Fibroblast of pulmonary artery (primary cell): ENCODE measurements around the gene RPL12.

Source experiments
- DNase-seq: peaks from one replicate; pipeline ENCODE4 v3.0.0-alpha.2; 2010; ENCODE audit warnings: low read depth
- H3K4me3 ChIP-seq: replicated peaks from 2 replicates; pipeline ENCODE4 v1.5.1; 2011; ENCODE audit warnings: low read depth, mild to moderate bottlenecking, control low read depth, low read length, moderate library complexity
- CTCF ChIP-seq: IDR thresholded peaks from 2 replicates; pipeline ENCODE4 v1.5.1; 2011; ENCODE audit warnings: mild to moderate bottlenecking, control low read depth, low read length, inconsistent platforms; ENCODE audit errors: missing control alignments

The RPL12 gene

GRCh38 chr9:127457191-127457878, 6.1 kb upstream of the RPL12 start:
- no peak for TF ChIP-seq CTCF
- DNase-seq, result no peak
- no peak overlapping the region for H3K4me3 ChIP-seq

- peak; percentile 31 for TF ChIP-seq CTCF
- no peak overlapping the region for H3K4me3 ChIP-seq
- DNase-seq, result no peak
Measured at GRCh38 chr9:127455324-127455992, 4.3 kb upstream of the RPL12 start.

GRCh38 chr9:127452691-127453090, 1.5 kb upstream of the RPL12 start:
- DNase-seq, result peak; percentile 43
- H3K4me3 ChIP-seq, result no peak overlapping the region
- no peak for TF ChIP-seq CTCF

- DNase-seq, result peak; percentile 55
- peak overlapping the region; percentile 78 for H3K4me3 ChIP-seq
- no peak for TF ChIP-seq CTCF
Measured at GRCh38 chr9:127451858-127452656, 851 bp upstream of the RPL12 start.

- H3K4me3 ChIP-seq, result peak overlapping the region; percentile 78
- no peak for DNase-seq
- TF ChIP-seq CTCF, result no peak
Measured at GRCh38 chr9:127451608-127451857, 327 bp upstream of the RPL12 start.

GRCh38 chr9:127450243-127450760, 904 bp downstream of the RPL12 start:
- H3K4me3 ChIP-seq, result peak overlapping the region; percentile 78
- DNase-seq, result peak; percentile 41
- no peak for TF ChIP-seq CTCF
